Calu3 (cell line): ENCODE results near the gene CRIM1. TPM values are rescaled to one million over a fixed set of nuclear protein-coding genes. Genes with fewer than 3 reads are reported as not detected.

ENCODE experiments used
- BruUV-seq: library from RNA; stranded (reverse); fragments of 400-500 nt; replicated peaks from 2 replicates; lab custom pipeline; 2021; lab: Mats Ljungman, UMichigan
- CTCF ChIA-PET: fragments of 300-600 bp; sonication (Branson Sonifier 250); formaldehyde crosslinking; loops from one replicate; lab custom pipeline; 2022; ENCODE audit warnings: antibody characterized with exemption; lab: Charles Lee
- DNase-seq: peaks from one replicate; pipeline ENCODE4 v3.0.0; 2022
- H3K27ac Mint-ChIP-seq: one replicate; pipeline ENCODE4 v1.8.0; 2022; ENCODE audit warnings: mixed read lengths; ENCODE audit not compliant: unreplicated experiment
- H3K27me3 Mint-ChIP-seq: one replicate; pipeline ENCODE4 v1.8.0; 2022; ENCODE audit warnings: mixed read lengths; ENCODE audit not compliant: unreplicated experiment
- H3K36me3 Mint-ChIP-seq: one replicate; pipeline ENCODE4 v1.8.0; 2022; ENCODE audit warnings: mild to moderate bottlenecking, moderate library complexity, mixed read lengths; ENCODE audit not compliant: insufficient read depth, unreplicated experiment
- H3K4me1 Mint-ChIP-seq: one replicate; pipeline ENCODE4 v1.8.0; 2022; ENCODE audit warnings: mild to moderate bottlenecking, low read depth, mixed read lengths; ENCODE audit not compliant: unreplicated experiment
- H3K4me3 Mint-ChIP-seq: one replicate; pipeline ENCODE4 v1.8.0; 2022; ENCODE audit warnings: mild to moderate bottlenecking, low read depth, moderate library complexity, mixed read lengths; ENCODE audit not compliant: unreplicated experiment
- H3K9me3 Mint-ChIP-seq: one replicate; pipeline ENCODE4 v1.8.0; 2022; ENCODE audit warnings: low read depth, mixed read lengths; ENCODE audit not compliant: unreplicated experiment
- CTCF ChIP-seq: fragments of 200-600 bp; IDR thresholded peaks from one replicate; pipeline ENCODE4 v1.8.0; 2022; ENCODE audit warnings: antibody characterized with exemption; ENCODE audit not compliant: unreplicated experiment
- intact Hi-C: fragments of 100-400 bp; cut with micrococcal nuclease; formaldehyde crosslinking; loops from one replicate; pipeline ENCODE4 v1.10.0; 2022; ENCODE audit not compliant: unreplicated experiment
- total RNA-seq: library from RNA; stranded (reverse); gene quantifications from 2 replicates; pipeline ENCODE4 v1.2.3, GENCODE V29; 2022

Gene CRIM1
- total RNA-seq, 1 experiment from 2014 or later, result 57.6 TPM

GRCh38 chr2:36432479-36432878, 76.9 kb downstream of the CRIM1 start:
- TF ChIP-seq CTCF, result no peak
- Mint-ChIP-seq H3K27me3 (no peaks in the 10 kb centered on the region), H3K36me3 (no peaks in the 10 kb centered on the region), H3K4me3 (no peak overlapping the region), H3K4me1 (peaks cover 21% of the 10 kb centered on the region), H3K9me3 (no peaks in the 10 kb centered on the region), H3K27ac (no peak overlapping the region)
- CTCF ChIA-PET, result no interaction called here
- BruUV-seq, result no TSS peak
- DNase-seq, result no peak
- intact Hi-C loops, result no loop called here

GRCh38 chr2:36433311-36434217, 78.0 kb downstream of the CRIM1 start:
- CTCF ChIA-PET, result interaction anchor here (1.5 kb wide), 1 partner anchor 26 kb away, joined by 3 read pairs; no protein-coding TSS in a partner anchor
- BruUV-seq, result no TSS peak
- Mint-ChIP-seq H3K27me3 (no peaks in the 10 kb centered on the region), H3K4me1 (peaks cover 18% of the 10 kb centered on the region), H3K36me3 (no peaks in the 10 kb centered on the region), H3K9me3 (no peaks in the 10 kb centered on the region), H3K27ac (no peak overlapping the region), H3K4me3 (no peak overlapping the region)
- intact Hi-C loops, result no loop called here
- no peak for DNase-seq
- TF ChIP-seq CTCF, result no peak

- TF ChIP-seq CTCF, result no peak
- CTCF ChIA-PET, result interaction anchor here (0.7 kb wide), 1 partner anchor 34 kb away, joined by 3 read pairs; no protein-coding TSS in a partner anchor
- no peaks in the 10 kb centered on the region for H3K27me3 Mint-ChIP-seq
- BruUV-seq, result no TSS peak
- no peaks in the 10 kb centered on the region for H3K9me3 Mint-ChIP-seq
- peaks cover 18% of the 10 kb centered on the region for H3K4me1 Mint-ChIP-seq
- no peak overlapping the region for H3K4me3 Mint-ChIP-seq
- DNase-seq, result peak; percentile 12
- peaks cover 10% of the 10 kb centered on the region for H3K36me3 Mint-ChIP-seq
- intact Hi-C loops, result no loop called here
- H3K27ac Mint-ChIP-seq, result peak overlapping the region; percentile 64
Observed at GRCh38 chr2:36438449-36438977, 82.9 kb downstream of the CRIM1 start.

GRCh38 chr2:36439084-36439483, 83.5 kb downstream of the CRIM1 start:
- no peak overlapping the region for H3K4me3 Mint-ChIP-seq
- peaks cover 18% of the 10 kb centered on the region for H3K4me1 Mint-ChIP-seq
- H3K9me3 Mint-ChIP-seq, result no peaks in the 10 kb centered on the region
- no TSS peak for BruUV-seq
- intact Hi-C loops, result no loop called here
- TF ChIP-seq CTCF, result no peak
- DNase-seq, result no peak
- CTCF ChIA-PET, result interaction anchor here (0.6 to 0.7 kb wide), 2 partner anchors 31 to 35 kb away, joined by 3 read pairs; no protein-coding TSS in a partner anchor
- H3K36me3 Mint-ChIP-seq, result peaks cover 10% of the 10 kb centered on the region
- no peaks in the 10 kb centered on the region for H3K27me3 Mint-ChIP-seq
- no peak overlapping the region for H3K27ac Mint-ChIP-seq
